GM19240 (cell line): Measurements from ENCODE around the gene COL27A1.
"Not testable (repeated sequence)": the region's sequence is repeated elsewhere in the genome, so short reads cannot be mapped to it uniquely, and the experiment has no call there.

Experiments used
- DNase-seq: peaks from one replicate; pipeline ENCODE4 v3.0.0; 2011; ENCODE audit warnings: low spot score; ENCODE audit not compliant: insufficient read length

The COL27A1 gene

GRCh38 chr9:114303571-114303970, 148.2 kb downstream of the COL27A1 start:
- no peak for DNase-seq

- DNase-seq, result no peak
Measured at GRCh38 chr9:114303977-114304376, 148.6 kb downstream of the COL27A1 start.

- no peak for DNase-seq
Measured at GRCh38 chr9:114304416-114305188, 149.3 kb downstream of the COL27A1 start.

GRCh38 chr9:114307899-114308267, 152.5 kb downstream of the COL27A1 start:
- no peak for DNase-seq

GRCh38 chr9:114308361-114308950, 153.1 kb downstream of the COL27A1 start:
- no peak for DNase-seq

- DNase-seq, result no peak
Measured at GRCh38 chr9:114309096-114309495, 153.8 kb downstream of the COL27A1 start.

- DNase-seq, result no peak
Measured at GRCh38 chr9:114310471-114311450, 155.4 kb downstream of the COL27A1 start.

- no peak for DNase-seq
Measured at GRCh38 chr9:114311571-114312512, 156.5 kb downstream of the COL27A1 start.

- no peak for DNase-seq
Measured at GRCh38 chr9:114312513-114312875, 157.2 kb downstream of the COL27A1 start.

- no peak for DNase-seq
Measured at GRCh38 chr9:114313186-114313585, 157.8 kb downstream of the COL27A1 start.

GRCh38 chr9:114314256-114314867, 159.0 kb downstream of the COL27A1 start:
- no peak for DNase-seq

- DNase-seq, result no peak
Measured at GRCh38 chr9:114314881-114315722, 159.8 kb downstream of the COL27A1 start.

GRCh38 chr9:114315723-114316363, 160.5 kb downstream of the COL27A1 start:
- DNase-seq, result no peak

GRCh38 chr9:114316605-114317230, 161.4 kb downstream of the COL27A1 start:
- no peak for DNase-seq

GRCh38 chr9:114317665-114318357, 162.5 kb downstream of the COL27A1 start:
- DNase-seq, result no peak

GRCh38 chr9:114318416-114318815, 163.1 kb downstream of the COL27A1 start:
- DNase-seq, result no peak

- DNase-seq, result no peak
Measured at GRCh38 chr9:114319147-114319546, 163.8 kb downstream of the COL27A1 start.

GRCh38 chr9:114320710-114321109, 165.4 kb downstream of the COL27A1 start:
- not testable (repeated sequence) for DNase-seq
